Skin of body (tissue), 2 donors: Measurements from ENCODE around the gene SMIM33. TPM values are rescaled to one million over a fixed set of nuclear protein-coding genes. Genes with fewer than 3 reads are reported as not detected.
"Not testable (repeated sequence)": the region's sequence is repeated elsewhere in the genome, so short reads cannot be mapped to it uniquely, and the experiment has no call there.

Experiments
- DNase-seq: peaks from one replicate; lab custom pipeline; 2025; lab: John Stamatoyannopoulos, UW
- total RNA-seq: library from RNA; depleted of rRNA; stranded (reverse); fragments of >200 nt; gene quantifications from one replicate; pipeline ENCODE4 v1.2.3, GENCODE V29; 2014

The SMIM33 gene
- total RNA-seq, 1 donor from 2014 or later, result not detected

GRCh38 chr5:139457241-139457640 lies 13.6 kb upstream of the SMIM33 start:
- DNase-seq, result no peak

DNA sequence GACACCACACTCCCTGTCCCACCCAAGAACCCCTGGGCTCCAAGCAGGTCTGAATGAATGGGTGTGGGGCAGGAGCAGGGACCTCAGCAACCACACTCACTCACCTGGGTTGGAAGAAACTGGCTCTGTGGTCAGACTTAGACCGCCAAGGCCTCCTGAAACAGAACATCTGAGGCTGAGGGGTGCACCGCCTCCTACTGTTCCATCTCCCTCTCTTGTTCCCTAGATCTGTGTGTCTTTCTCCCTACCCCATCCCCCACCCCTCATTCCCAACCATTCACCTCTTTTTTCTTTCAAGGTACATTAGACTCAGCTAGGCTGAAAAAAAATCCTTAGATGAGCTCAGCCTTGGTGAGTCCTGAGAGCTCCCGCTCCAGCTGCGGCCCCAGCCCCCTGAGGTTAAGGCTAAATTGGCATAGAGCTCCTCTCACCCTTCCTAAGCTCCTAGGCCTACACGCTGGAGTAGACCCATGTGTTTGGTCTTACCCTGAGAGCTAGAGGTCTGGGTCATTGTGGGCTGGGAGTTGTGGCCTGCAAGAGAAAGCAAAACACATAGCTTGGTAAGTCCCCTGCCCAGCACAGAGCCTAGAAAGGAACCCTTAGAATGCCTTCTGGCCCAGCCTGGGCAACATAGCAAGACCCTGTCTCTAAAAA lies 13.0 kb upstream of the SMIM33 start:
- no peak for DNase-seq

DNA sequence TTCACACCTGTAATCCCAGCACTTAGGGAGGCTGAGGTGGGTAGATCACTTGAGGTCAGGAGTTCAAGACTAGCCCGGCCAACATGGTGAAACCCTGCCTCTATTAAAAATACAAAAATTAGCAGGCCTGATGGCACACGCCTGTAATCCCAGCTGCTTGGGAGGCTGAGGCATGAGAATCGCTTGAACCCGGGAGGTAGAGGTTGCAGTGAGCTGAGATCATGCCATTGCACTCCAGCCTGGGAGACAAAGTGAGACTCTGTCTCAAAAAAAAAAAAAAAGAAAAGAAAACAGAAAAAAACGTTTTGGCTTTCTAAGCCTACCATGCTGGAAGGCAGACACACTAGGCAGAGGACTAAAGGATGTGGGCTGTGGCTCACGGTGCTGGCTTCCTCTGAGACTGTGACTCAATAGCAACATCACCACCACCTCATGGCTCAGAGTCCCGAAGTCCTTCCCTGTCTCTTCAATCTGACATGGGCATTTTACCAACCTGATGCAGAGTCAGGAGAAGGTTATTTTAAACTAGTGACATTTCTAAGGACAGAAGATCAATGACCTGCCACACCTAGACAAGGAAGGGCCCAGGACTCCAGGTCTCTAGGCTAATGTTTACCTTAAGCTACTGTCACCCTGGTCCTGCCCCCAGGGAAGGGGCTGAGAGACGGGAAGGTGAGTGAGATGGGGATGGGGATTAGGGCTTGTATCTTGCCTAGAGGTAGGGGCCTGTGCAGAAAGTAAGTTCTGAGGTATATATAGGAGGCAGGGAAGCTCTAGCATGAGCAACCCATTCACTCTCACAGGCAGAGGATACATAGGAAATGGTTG lies 12.0 kb upstream of the SMIM33 start:
- DNase-seq, result no peak

GRCh38 chr5:139459451-139459934 lies 11.3 kb upstream of the SMIM33 start:
- no peak for DNase-seq

DNA sequence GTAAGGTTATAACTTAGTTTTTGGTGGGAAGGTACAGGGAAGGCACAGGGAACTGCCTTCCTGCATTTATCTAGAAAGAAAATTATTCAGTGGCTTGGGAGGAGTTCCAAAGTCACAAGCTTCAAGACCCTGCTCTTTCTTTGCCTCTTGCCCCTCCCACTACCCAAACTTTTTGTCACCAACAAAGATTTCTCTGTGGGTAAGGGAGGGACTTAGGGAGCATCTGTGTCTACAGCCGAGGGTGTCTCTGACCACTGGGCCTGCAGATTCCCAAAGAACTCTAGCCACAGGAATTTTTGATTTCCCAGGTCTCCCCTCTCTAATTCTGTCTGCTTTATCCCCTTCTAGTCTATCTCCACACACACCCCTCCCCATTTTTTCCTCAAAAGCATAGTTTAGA lies 10.3 kb upstream of the SMIM33 start:
- DNase-seq, result no peak

DNA sequence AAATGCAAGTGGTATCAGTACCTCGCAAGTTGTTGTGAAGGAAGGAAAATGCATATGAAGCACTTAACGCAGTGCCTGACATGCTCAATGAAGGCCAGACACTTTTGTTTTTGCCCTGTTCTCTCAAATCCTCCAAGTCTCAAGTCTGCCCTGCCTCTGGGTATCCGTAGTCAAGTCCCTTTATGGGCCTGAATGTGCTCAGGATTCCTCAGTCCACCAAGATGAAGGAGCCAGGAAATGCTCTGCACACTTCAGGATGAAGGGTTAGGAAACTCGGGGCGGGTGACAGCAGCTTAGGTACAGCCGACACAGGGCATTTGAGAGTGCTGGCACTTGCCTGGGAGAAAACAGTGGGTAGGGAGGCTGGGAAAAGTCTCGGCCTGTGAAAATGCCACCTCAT lies 9.6 kb upstream of the SMIM33 start:
- no peak for DNase-seq

DNA sequence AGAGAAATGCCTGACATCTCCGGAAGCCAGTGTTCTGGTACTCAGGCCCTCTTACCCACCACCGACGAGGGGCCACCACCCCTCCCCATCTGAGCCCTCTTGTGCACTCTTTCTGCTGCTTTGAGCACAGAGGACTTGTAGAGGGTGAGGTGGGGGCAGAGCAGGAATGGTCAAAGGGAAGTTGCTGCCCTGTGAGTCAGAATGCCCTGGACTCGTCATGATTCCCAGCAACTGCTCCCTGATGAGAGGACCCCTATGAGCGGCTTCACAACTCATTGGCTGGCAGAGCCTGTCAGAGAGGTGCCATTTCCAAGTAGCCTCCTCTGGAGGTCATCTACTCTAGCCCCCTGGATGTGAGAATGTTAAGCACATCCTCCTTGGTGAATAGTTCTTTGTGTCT lies 9.1 kb upstream of the SMIM33 start:
- no peak for DNase-seq

GRCh38 chr5:139462586-139463276 lies 8.1 kb upstream of the SMIM33 start, which contains the start of gene ECSCR:
Gene ECSCR, minus strand, starts transcription at chr5:139462743. Its CDS starts 73 bp downstream, at chr5:139462670.
- DNase-seq, result no peak

DNA sequence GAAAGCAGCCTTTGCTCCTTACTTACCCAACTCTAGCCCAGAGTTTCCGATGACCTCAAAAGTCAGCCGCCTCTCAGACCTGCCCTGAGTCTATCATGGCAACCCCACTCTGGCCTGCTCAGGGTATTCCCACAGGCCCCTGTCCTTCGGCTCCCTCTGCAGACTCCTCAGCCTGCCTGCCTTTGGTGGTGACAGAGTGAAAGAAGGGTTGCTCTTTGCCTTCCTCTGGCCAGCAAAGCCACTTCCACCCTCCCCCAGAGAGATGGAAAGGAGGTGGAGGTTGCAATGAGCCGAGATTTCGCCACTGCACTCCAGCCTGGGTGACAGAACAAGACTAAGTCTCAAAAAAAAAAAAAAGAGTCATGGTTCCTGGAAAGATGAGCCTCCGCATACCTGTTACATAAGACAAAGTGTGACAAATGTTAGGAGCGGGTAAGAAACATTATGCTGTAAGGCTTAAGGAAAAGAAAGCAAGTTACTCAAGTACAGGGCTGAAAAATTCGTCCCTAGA lies 2.3 kb upstream of the SMIM33 start:
- DNase-seq, result no peak

- no peak for DNase-seq
Measured at GRCh38 chr5:139472386-139473030, 1.7 kb downstream of the SMIM33 start.

DNA sequence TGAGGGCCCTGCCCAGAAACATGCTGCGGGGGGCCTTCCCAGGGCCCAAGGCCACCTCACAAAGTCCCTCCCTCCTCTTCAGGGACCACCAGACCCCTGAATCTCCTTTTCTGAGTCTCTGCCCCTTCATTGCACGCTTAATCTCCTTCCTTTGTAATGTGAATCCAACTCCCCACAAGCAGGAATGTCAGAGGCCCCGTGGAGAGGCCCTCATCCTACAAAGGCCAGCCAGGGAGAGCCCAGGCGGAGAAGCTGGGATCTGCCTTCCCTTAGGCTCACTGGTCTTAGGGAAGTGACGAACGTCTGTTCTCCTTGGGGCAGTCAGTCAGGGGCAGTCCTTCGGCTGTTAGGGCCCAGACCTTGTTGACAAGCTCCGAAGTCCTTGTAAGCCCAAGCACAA lies 2.3 kb downstream of the SMIM33 start:
- DNase-seq, result no peak

DNA sequence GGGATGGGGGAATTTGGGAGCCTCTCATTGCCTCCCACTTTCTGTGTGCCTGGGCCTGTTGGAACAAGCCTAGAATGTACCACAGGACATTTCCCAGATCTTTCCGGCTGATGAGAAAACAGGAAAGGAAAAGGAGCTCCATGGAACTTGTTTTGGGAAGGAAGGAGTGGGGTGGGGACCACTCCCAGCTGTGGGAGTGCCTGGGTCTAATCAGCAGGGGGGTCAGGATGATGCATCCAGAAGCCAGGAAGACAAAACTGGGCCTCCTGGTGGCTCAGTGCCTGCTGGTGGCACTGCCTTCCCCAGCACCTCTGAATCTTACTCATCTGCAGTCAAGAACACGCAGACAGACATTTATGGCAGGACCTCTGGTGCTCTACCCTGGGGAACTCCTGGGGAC lies 2.8 kb downstream of the SMIM33 start:
- peak; percentile 26 for DNase-seq

DNA sequence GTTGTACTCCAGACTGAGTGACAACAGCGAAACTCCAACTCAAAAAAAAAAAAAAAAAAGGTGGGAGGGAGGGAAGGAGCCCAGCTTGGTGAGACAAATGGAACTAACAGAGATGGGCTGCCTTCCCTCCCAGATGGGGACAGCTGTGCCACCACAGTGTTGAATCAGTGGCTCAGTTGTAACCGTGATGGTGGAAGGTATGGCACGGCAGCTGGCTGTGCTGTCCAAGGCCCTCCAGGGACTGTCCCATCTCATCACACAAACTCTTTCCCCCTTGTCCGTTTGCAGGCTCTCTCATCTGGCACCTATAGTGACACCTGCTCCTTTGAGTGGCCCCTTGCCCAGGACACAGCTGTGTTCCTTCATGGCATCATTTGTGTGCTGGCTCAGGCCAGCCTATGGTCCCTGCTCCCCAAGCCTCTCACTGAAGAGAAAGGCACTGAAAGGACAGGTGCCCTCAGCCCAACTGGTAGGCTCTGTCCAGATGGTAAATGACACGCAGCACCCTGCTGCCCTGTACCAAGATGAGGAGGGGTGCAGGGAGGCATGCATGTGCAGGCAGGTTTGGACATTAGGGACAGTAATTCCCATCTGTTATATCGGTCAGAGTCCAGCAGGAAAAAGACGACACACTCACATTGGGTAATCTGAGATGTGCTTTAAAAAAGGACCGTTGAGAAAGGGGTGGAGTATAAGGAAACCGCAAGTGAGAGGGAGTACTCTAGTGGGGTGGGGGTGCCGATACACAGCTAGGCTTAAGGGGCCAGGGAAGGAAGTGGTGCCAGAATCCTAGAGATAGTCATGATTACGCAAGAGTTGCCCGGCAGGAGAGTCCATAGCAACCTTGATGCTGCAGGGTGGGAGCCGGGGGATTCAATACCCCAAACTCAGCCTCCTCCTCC lies 4.3 kb downstream of the SMIM33 start:
- DNase-seq, result no peak

DNA sequence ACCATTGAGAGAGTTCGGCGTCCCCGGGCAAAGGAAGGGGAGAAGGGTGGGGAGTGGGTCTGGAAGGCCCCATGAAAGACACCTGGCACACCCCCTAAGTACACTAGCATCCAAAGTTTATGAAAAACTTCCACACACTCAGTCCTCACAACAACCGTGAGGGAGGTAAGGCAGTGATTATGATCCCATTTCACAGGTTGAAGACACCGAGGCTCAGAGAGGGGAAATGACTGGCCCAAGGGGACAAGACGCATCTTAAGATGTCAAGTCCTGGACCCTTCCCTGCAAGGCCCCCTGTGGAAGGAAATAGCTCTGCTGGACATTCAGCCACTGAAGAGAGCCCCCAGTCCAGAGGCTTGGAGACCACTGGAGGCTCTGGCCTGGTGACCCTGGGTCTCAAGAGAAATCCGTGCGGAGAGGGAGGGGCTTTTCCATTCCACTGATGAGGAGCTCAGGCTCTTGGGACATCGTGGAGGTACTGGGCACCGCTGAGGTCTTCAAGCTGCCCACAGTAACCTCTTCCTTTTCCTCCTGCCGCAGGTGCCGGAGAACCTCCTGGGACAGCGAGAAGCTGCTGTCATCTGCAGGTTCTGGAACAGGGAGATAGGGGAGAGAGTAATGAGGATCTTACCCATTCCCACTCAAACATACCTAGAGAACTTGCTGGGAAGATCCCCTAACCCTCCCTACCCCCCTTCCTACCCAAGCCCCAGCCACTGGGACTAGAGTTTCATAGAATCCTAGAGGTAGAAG lies 5.2 kb downstream of the SMIM33 start:
- no peak for DNase-seq

GRCh38 chr5:139478657-139479423 lies 8.0 kb downstream of the SMIM33 start:
- DNase-seq, result not testable (repeated sequence)

DNA sequence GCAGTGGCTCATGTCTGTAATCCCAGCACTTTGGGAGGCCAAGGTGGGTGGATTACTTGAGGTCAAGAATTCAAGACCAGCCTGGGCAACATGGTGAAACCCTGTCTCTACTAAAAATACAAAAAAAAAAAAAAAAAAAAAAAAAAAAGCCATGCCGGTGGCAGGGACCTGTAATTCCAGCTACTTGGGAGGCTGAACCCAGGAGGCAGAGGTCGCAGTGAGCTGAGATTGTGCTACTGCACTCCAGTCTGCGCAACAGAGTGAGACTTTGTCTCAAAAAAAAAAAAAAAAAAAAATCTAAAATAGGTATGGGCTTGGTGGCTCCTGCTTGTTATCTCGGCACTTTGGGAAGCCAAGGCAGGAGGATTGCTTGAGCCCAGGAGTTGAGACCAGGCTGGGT lies 8.9 kb downstream of the SMIM33 start:
- DNase-seq, result not testable (repeated sequence)

DNA sequence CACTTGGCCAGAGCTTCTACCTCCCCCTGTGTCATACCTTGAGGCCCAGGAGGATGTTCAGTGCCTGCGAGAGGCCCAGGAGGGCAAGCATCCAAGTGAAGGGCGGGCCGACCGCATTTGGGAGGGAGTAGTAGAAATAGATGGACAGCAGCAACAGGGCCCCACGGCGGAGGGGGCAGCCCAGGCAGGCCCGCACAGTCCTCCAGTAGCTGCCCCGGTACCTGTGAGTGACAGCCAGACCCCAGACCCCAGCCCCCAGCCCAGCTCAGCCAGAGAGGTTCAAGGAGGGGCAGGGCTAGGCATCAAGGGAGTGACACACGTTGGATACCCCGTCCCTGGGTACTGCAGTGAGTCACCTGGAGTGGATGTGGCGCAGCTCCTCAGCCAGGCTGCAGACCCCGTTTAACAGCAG lies 10.3 kb downstream of the SMIM33 start:
- DNase-seq, result no peak

GRCh38 chr5:139481580-139482049 lies 10.8 kb downstream of the SMIM33 start:
- no peak for DNase-seq
